ENCODE measurements around the gene TRIM61.

DNA sequence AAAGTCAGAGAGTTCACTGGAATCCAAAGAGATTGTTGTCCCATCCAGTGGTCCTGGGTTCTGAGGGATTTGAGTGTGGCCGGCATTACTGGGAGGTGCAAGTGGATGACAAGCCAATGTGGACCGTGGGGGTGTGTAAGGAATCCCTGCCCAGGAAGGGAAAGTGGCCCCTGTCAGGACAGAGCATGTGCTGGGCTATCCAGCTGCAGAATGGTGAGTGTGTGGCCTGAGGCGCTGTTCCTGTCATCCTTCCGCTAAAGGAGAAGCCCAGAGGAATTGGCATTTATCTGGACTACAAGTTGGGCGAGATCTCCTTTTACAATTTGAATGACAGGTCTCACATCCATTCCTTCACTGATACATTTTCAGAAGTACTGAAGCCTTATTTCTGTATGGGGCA is 33.9 kb upstream of the TRIM61 start:
- no peak for TF ChIP-seq POLR2A (IDR thresholded peaks at IDR 0.05)
- TF ChIP-seq, protein P1, sequence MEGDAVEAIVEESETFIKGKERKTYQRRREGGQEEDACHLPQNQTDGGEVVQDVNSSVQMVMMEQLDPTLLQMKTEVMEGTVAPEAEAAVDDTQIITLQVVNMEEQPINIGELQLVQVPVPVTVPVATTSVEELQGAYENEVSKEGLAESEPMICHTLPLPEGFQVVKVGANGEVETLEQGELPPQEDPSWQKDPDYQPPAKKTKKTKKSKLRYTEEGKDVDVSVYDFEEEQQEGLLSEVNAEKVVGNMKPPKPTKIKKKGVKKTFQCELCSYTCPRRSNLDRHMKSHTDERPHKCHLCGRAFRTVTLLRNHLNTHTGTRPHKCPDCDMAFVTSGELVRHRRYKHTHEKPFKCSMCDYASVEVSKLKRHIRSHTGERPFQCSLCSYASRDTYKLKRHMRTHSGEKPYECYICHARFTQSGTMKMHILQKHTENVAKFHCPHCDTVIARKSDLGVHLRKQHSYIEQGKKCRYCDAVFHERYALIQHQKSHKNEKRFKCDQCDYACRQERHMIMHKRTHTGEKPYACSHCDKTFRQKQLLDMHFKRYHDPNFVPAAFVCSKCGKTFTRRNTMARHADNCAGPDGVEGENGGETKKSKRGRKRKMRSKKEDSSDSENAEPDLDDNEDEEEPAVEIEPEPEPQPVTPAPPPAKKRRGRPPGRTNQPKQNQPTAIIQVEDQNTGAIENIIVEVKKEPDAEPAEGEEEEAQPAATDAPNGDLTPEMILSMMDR (IDR thresholded peaks at IDR 0.05): no peak
